Brain microvascular endothelial cell (primary cell): ENCODE results near the gene LRRC32.
A peak's percentile ranks its signal among the peaks of the same experiment; 100 is the strongest.

Experiments used
- DNase-seq: peaks from one replicate; pipeline ENCODE4 v3.0.0-alpha.2; 2020
- H3K27ac ChIP-seq: fragments of 250-450 bp; sonication (Bioruptor Pico); 2 replicates; pipeline ENCODE4 v1.5.1; 2020; ENCODE audit warnings: mild to moderate bottlenecking, moderate library complexity
- H3K27me3 ChIP-seq: fragments of 250-450 bp; sonication (Bioruptor Pico); replicated peaks from 2 replicates; pipeline ENCODE4 v1.5.1; 2020; ENCODE audit warnings: mild to moderate bottlenecking
- H3K36me3 ChIP-seq: fragments of 250-450 bp; sonication (Bioruptor Pico); replicated peaks from 2 replicates; pipeline ENCODE4 v1.5.1; 2020; ENCODE audit warnings: mild to moderate bottlenecking
- H3K4me3 ChIP-seq: 2 replicates; pipeline ENCODE4 v1.5.1; 2011; ENCODE audit warnings: low read depth, mild to moderate bottlenecking, control low read depth, low read length, moderate library complexity
- CTCF ChIP-seq: IDR thresholded peaks from 2 replicates; pipeline ENCODE4 v1.5.1; 2011; ENCODE audit warnings: low read depth, mild to moderate bottlenecking, moderate library complexity, low read length, control low read depth, inconsistent platforms; ENCODE audit errors: missing control alignments
- in situ Hi-C: cut with HindIII; loops from 2 replicates; pipeline ENCODE4 v1.10.0; 2017; ENCODE audit warnings: low sequenced_read_pairs, low pct_ligation_motif_present

Gene LRRC32

GRCh38 chr11:76662656-76663485, 7.7 kb downstream of the LRRC32 start:
- no peak for DNase-seq
- H3K27ac ChIP-seq: no peak overlapping the region
- in situ Hi-C loops: no loop called here

DNA sequence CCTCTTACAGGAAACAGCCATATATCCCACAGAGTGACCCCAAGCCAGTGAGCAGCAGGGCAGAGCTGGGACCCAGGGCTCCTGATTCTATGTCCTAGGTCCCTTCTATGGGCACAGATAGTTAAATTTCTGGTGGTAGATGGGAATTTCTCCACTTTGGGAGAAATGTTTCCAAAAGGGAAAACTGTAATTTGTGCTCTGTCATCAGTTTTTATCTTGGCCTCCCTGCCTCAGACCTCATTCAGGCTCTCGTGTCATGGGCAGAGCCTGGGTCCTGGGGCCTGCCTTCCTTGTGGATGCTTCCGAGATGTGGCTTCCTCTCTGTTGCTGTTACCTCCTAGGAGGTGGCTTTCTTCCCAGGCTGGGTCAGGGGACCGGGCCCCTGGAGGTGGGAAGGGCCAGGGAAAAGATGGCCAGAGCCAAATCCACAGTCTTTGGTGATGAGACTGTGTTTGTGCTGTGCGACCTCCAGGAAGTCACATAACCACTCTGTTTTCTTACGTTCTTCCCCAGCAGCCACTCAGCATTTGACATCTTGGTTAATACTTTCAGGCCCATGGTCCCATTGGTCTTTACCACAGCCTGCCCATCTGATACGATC, 8.6 kb downstream of the LRRC32 start:
- Histone ChIP-seq H3K27ac (no peak overlapping the region), H3K36me3 (peaks cover 28% of the 10 kb centered on the region), H3K27me3 (no peaks in the 10 kb centered on the region), H3K4me3 (no peak overlapping the region)
- no peak for TF ChIP-seq CTCF
- peak; percentile 32 for DNase-seq
- in situ Hi-C loops: no loop called here

More at GRCh38 chr11:76662656-76663485, 7.7 kb downstream of the LRRC32 start:
- Histone ChIP-seq H3K27me3 (no peaks in the 10 kb centered on the region), H3K36me3 (peaks cover 24% of the 10 kb centered on the region), H3K4me3 (no peak overlapping the region)
- TF ChIP-seq CTCF: no peak

DNA sequence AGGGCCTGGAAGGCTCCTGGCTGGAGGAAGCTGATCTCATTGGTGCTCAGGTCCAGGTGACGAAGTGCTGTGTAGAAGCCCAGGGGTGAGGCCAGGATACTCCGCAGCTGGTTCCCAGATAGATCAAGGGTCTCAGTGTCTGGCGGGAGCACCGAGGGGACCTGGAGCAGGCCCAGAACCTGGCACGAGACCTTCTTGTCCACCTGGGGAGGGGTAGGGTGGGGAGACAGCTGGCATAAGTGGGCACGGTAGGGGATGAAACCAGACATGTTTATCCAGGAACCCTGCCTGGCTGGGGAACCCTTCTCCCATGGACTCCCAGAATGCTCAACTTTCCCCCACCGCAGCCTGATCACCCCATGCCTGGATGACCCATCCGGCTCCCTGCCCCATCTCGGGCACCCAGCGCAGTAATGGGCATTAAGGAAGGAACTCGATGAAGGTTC, 9.2 kb downstream of the LRRC32 start:
- no peak for TF ChIP-seq CTCF
- no peaks in the 10 kb centered on the region for H3K27me3 ChIP-seq

GRCh38 chr11:76660533-76661305, 9.8 kb downstream of the LRRC32 start:
- no peak for TF ChIP-seq CTCF
- Histone ChIP-seq H3K27me3 (no peaks in the 10 kb centered on the region), H3K27ac (no peak overlapping the region), H3K36me3 (peaks cover 28% of the 10 kb centered on the region), H3K4me3 (no peak overlapping the region)
- in situ Hi-C loops: no loop called here
- DNase-seq: no peak

More for the DNA sequence above, 9.2 kb downstream of the LRRC32 start:
- in situ Hi-C loops: no loop called here
- H3K4me3 ChIP-seq: no peak overlapping the region
- H3K36me3 ChIP-seq: peaks cover 28% of the 10 kb centered on the region
- DNase-seq: no peak
- H3K27ac ChIP-seq: no peak overlapping the region

DNA sequence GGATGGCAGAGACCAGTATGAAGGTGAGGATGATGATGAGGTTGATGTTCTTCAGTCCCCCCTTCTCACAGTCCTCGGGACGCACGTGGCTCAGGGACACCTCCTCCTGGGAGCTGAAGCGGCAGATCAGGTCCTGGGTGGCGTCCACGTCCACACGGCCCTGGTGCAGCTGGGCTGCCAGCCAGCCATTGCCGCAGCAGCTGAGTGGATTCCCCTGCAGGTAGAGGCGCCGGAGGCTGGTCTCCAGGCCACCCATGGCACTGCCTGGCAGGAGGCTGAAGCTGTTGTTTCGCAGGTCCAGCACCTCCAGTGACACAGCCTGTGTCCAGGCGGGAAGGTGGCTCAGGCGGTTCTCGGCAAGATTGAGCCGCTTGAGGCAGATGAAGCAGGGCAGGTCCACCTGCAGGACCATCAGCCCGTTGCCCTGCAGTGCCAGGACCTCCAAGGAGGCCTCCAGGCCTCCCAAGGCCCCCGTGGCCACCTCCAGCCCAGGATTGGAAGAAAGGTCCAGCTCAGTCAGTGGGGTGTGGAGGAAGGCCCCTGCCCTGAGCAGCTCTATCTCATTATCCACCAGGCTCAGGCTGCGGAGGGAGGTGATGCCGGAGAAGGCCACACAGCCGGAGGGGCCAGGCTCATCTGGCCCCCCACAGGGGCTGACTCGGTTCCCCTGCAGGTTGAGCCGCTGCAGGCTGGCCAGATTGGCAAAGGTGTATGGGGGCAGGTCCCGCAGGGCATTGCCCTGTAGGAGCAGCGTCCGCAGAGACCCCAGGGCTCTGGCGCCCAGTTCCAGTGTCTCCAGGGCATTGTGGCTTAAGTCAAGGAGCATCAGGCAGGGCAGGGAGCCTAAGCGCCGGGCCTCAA, 10.6 kb downstream of the LRRC32 start:
- TF ChIP-seq CTCF: no peak
- H3K36me3 ChIP-seq: peaks cover 28% of the 10 kb centered on the region
- H3K27me3 ChIP-seq: no peaks in the 10 kb centered on the region
- no peak for DNase-seq
- no peak overlapping the region for H3K4me3 ChIP-seq
- no peak overlapping the region for H3K27ac ChIP-seq
- in situ Hi-C loops: no loop called here
